GM23338 (cell line): ENCODE data around the gene CABYR. TPM values are rescaled to one million over a fixed set of nuclear protein-coding genes. Genes with fewer than 3 reads are reported as not detected.

Experiments used
- CTCF ChIP-seq, 2 experiments: fragments of 200-600 bp in 1 of 2; sonication (generic) in 1 of 2; conservative IDR thresholded peaks; 2 replicates each; pipeline versions ENCODE4 v1.5.1 to v1.6.1; 2016 to 2017; ENCODE audit warnings: antibody characterized with exemption in 2 of 2, low read depth in 2 of 2, mild to moderate bottlenecking in 2 of 2, moderate library complexity in 1 of 2
- ETS1 ChIP-seq: IDR thresholded peaks from 2 replicates; pipeline ENCODE4 v1.6.1; 2016; ENCODE audit warnings: antibody characterized with exemption
- EZH2 ChIP-seq: fragments of 200-600 bp; sonication (generic); IDR thresholded peaks from one replicate; pipeline ENCODE4 v1.8.0; 2017; ENCODE audit warnings: antibody characterized with exemption, mild to moderate bottlenecking, low read depth; ENCODE audit not compliant: unreplicated experiment
- POLR2AphosphoS5 ChIP-seq: IDR thresholded peaks from 2 replicates; pipeline ENCODE4 v1.6.1; 2016; ENCODE audit warnings: antibody characterized with exemption, low read depth
- STAT1 ChIP-seq: IDR thresholded peaks from one replicate; pipeline ENCODE4 v1.6.1; 2016; ENCODE audit warnings: antibody characterized with exemption; ENCODE audit not compliant: unreplicated experiment
- ZNF331 ChIP-seq: fragments of 250-450 bp; sonication (Bioruptor Pico); IDR thresholded peaks from 2 replicates; pipeline ENCODE4 v1.5.0; 2020; ENCODE audit warnings: low read depth, mild to moderate bottlenecking, moderate library complexity
- ZNF462 ChIP-seq: fragments of 250-450 bp; sonication (Bioruptor Pico); IDR thresholded peaks from 2 replicates; pipeline ENCODE4 v1.5.0; 2020; ENCODE audit warnings: mild to moderate bottlenecking, moderate library complexity
- polyA plus RNA-seq: library from polyadenylated mRNA; unstranded; fragments of >200 nt; fragmentation: Nextera tagmentation; extraction: Ambion mirVana; gene quantifications from 2 replicates; pipeline ENCODE4 v1.2.1, GENCODE V29; 2016
- total RNA-seq: library from RNA; depleted of rRNA; stranded (reverse); fragments of >200 nt; shearing (Covaris generic); gene quantifications from 2 replicates; pipeline ENCODE4 v1.2.3, GENCODE V29; 2014

Gene CABYR
- total and polyA plus RNA-seq, 2 experiments from 2014 or later = 24.0 to 48.4 TPM

- TF ChIP-seq ZNF462 (CRISPR knock-in tag) (no peak), ETS1 (no peak), CTCF (conservative IDR thresholded peaks at IDR 0.05; ENCODE audit: low read depth in 2 of 2) (no peak), ZNF331 (CRISPR knock-in tag) (no peak), POLR2AphosphoS5 (no peak), STAT1 (no peak), EZH2 (no peak)
Measured at GRCh38 chr18:24199372-24199962, 60.6 kb downstream of the CABYR start (continued).
